Right lobe of liver (tissue), 4 donors: Measurements from ENCODE around the gene ITGA11.

Experiments
- CTCF ChIP-seq, 4 donors: fragments of 200-600 bp in 3 of 4; fragments of 450-650 bp in 1 of 4; IDR thresholded peaks; one replicate each; pipeline versions ENCODE4 v1.5.1 to v1.8.0; 2016 to 2022; ENCODE audit warnings: antibody characterized with exemption in 4 of 4, mild to moderate bottlenecking in 2 of 4
- POLR2A ChIP-seq: fragments of 450-650 bp; IDR thresholded peaks from one replicate; pipeline ENCODE4 v1.6.1; 2017; ENCODE audit warnings: antibody characterized with exemption, mild to moderate bottlenecking
- donor health status: DM: no; HTN: no; CAD: no.
- donor health status: DM: no; HTN: no; CAD: no.
- donor health status: DM: no; HTN: yes; CAD: no.

- TF ChIP-seq CTCF (IDR thresholded peaks at IDR 0.05): no peak
- TF ChIP-seq POLR2A: no peak
Measured at GRCh38 chr15:68360721-68361120, 71.2 kb downstream of the ITGA11 start.
